Astrocyte of the cerebellum (primary cell): ENCODE measurements around the gene FBXO46.
"Not testable (repeated sequence)": the region's sequence is repeated elsewhere in the genome, so short reads cannot be mapped to it uniquely, and the experiment has no call there.

Experiments used
- DNase-seq: peaks from one replicate; pipeline ENCODE4 v3.0.0-alpha.2; 2011; ENCODE audit warnings: low read depth
- H3K4me3 ChIP-seq: 2 replicates; pipeline ENCODE4 v1.5.1; 2011; ENCODE audit warnings: mild to moderate bottlenecking, low read depth, low read length, moderate library complexity
- CTCF ChIP-seq: IDR thresholded peaks from 2 replicates; pipeline ENCODE4 v1.5.1; 2012; ENCODE audit warnings: low read length, low read depth, moderate library complexity, mild to moderate bottlenecking; ENCODE audit errors: missing control alignments
- in situ Hi-C: cut with HindIII; loops from 2 replicates; pipeline ENCODE4 v1.10.0; 2017; ENCODE audit warnings: low sequenced_read_pairs

FBXO46 gene

GRCh38 chr19:45746866-45747265 lies 16.2 kb upstream of the FBXO46 start:
- no peak for TF ChIP-seq CTCF
- in situ Hi-C loops: no loop called here
- no peak overlapping the region for H3K4me3 ChIP-seq
- DNase-seq: no peak

GRCh38 chr19:45745606-45746005 lies 14.9 kb upstream of the FBXO46 start:
- TF ChIP-seq CTCF: no peak
- H3K4me3 ChIP-seq: no peak overlapping the region
- no peak for DNase-seq
- in situ Hi-C loops: no loop called here

- in situ Hi-C loops: no loop called here
- H3K4me3 ChIP-seq: no peak overlapping the region
- TF ChIP-seq CTCF: no peak
- no peak for DNase-seq
Observed at GRCh38 chr19:45742969-45743368, 12.3 kb upstream of the FBXO46 start.

GRCh38 chr19:45739498-45740439 lies 9.1 kb upstream of the FBXO46 start:
- H3K4me3 ChIP-seq: no peak overlapping the region
- in situ Hi-C loops: no loop called here
- no peak for TF ChIP-seq CTCF
- DNase-seq: no peak

- in situ Hi-C loops: no loop called here
- DNase-seq: no peak
- no peak within 1 kb of the TSS for H3K4me3 ChIP-seq
- TF ChIP-seq CTCF: no peak
Observed at GRCh38 chr19:45733160-45733810, 2.6 kb upstream of the FBXO46 start, which contains the start of gene MEIOSIN. Gene MEIOSIN (plus strand): TSS chr19:45733439. CDS start chr19:45735377, 1,938 bp downstream.

GRCh38 chr19:45729800-45730290 lies 851 bp downstream of the FBXO46 start:
- in situ Hi-C loops: no loop called here
- H3K4me3 ChIP-seq: peak overlapping the region; percentile 93
- TF ChIP-seq CTCF: no peak
- no peak for DNase-seq

GRCh38 chr19:45728683-45729082 lies 2.0 kb downstream of the FBXO46 start:
- DNase-seq, H3K4me3 ChIP-seq, in situ Hi-C loops: not testable (repeated sequence)

GRCh38 chr19:45720065-45720464 lies 10.6 kb downstream of the FBXO46 start:
- DNase-seq, H3K4me3 ChIP-seq, in situ Hi-C loops: not testable (repeated sequence)
